Activated CD4-positive, alpha-beta memory T cell treated with anti-CD3 and anti-CD28 coated beads, Interleukin-2, amount 10 ng/mL, durations not matched to agents 7 days and 5 days (primary cell): ENCODE measurements around the gene CCNO. TPM values are rescaled to one million over a fixed set of nuclear protein-coding genes. Genes with fewer than 3 reads are reported as not detected.

Experiments used
- CTCF ChIA-PET: fragments of 350-600 bp; sonication (Branson Sonifier 250); formaldehyde crosslinking; loops from one replicate; lab custom pipeline; 2021; ENCODE audit warnings: antibody characterized with exemption, inconsistent platforms; lab: Charles Lee
- POLR2A ChIA-PET: fragments of 350-600 bp; sonication (Branson Sonifier 250); formaldehyde crosslinking; loops from one replicate; lab custom pipeline; 2021; ENCODE audit warnings: antibody characterized with exemption; lab: Charles Lee
- DNase-seq: peaks from one replicate; pipeline ENCODE4 v3.0.0-alpha.2; 2020
- H3K27ac Mint-ChIP-seq: one replicate; pipeline ENCODE4 v1.8.0; 2021; ENCODE audit warnings: mild to moderate bottlenecking, mixed read lengths
- H3K27me3 Mint-ChIP-seq: one replicate; pipeline ENCODE4 v1.8.0; 2021; ENCODE audit warnings: mixed read lengths
- H3K36me3 Mint-ChIP-seq: one replicate; pipeline ENCODE4 v1.8.0; 2021; ENCODE audit warnings: low read depth, mixed read lengths
- H3K4me1 Mint-ChIP-seq: one replicate; pipeline ENCODE4 v1.8.0; 2021; ENCODE audit warnings: mixed read lengths
- H3K4me3 Mint-ChIP-seq: one replicate; pipeline ENCODE4 v1.8.0; 2021; ENCODE audit warnings: mild to moderate bottlenecking, mixed read lengths
- H3K9me3 Mint-ChIP-seq: one replicate; pipeline ENCODE4 v1.8.0; 2021; ENCODE audit warnings: mixed read lengths
- total RNA-seq, 2 experiments: library from RNA; stranded (reverse); gene quantifications; one replicate each; pipeline ENCODE4 v1.2.3, GENCODE V29; 2021

The CCNO gene
- total RNA-seq, 2 experiments from 2014 or later = 0.15 TPM; not detected in 1

- peaks cover 8% of the 10 kb centered on the region for H3K36me3 Mint-ChIP-seq
- H3K9me3 Mint-ChIP-seq = no peaks in the 10 kb centered on the region
- no peak overlapping the region for H3K27ac Mint-ChIP-seq
- H3K4me1 Mint-ChIP-seq = peaks cover 30% of the 10 kb centered on the region
- peak overlapping the region; percentile 58 for H3K4me3 Mint-ChIP-seq
- no peak for DNase-seq
- POLR2A ChIA-PET = interaction anchor here (2.1 kb wide), 1 partner anchor 9 kb away, joined by 5 read pairs; no protein-coding TSS in a partner anchor
- CTCF ChIA-PET = interaction anchor here (0.6 to 1.0 kb wide), 2 partner anchors 11 to 44 kb away, joined by 3 to 4 read pairs; no protein-coding TSS in a partner anchor
- peaks cover 78% of the 10 kb centered on the region for H3K27me3 Mint-ChIP-seq
These were observed 12.8 kb downstream of the CCNO start for GRCh38 chr5:55220433-55221185.

GRCh38 chr5:55219770-55220169 lies 13.6 kb downstream of the CCNO start:
- peaks cover 29% of the 10 kb centered on the region for H3K4me1 Mint-ChIP-seq
- H3K4me3 Mint-ChIP-seq = no peak overlapping the region
- H3K27me3 Mint-ChIP-seq = peaks cover 73% of the 10 kb centered on the region
- H3K36me3 Mint-ChIP-seq = peaks cover 8% of the 10 kb centered on the region
- CTCF ChIA-PET = interaction anchor here (0.6 to 1.0 kb wide), 2 partner anchors 12 to 43 kb away, joined by 3 to 4 read pairs; no protein-coding TSS in a partner anchor
- H3K9me3 Mint-ChIP-seq = no peaks in the 10 kb centered on the region
- POLR2A ChIA-PET = no interaction called here
- no peak overlapping the region for H3K27ac Mint-ChIP-seq
- no peak for DNase-seq

GRCh38 chr5:55218967-55219366 lies 14.4 kb downstream of the CCNO start:
- Mint-ChIP-seq H3K9me3 (no peaks in the 10 kb centered on the region), H3K27me3 (peaks cover 65% of the 10 kb centered on the region), H3K27ac (no peak overlapping the region), H3K4me1 (peaks cover 28% of the 10 kb centered on the region), H3K4me3 (no peak overlapping the region), H3K36me3 (peaks cover 8% of the 10 kb centered on the region)
- DNase-seq = no peak
- ChIA-PET CTCF (interaction anchor here (1.0 kb wide), 1 partner anchor 12 kb away, joined by 4 read pairs; no protein-coding TSS in a partner anchor), POLR2A (interaction anchor here (1.0 kb wide), 1 partner anchor 16 kb away, joined by 3 read pairs; no protein-coding TSS in a partner anchor)

- DNase-seq = no peak
- Mint-ChIP-seq H3K27ac (no peak overlapping the region), H3K4me1 (no peaks in the 10 kb centered on the region), H3K27me3 (peaks cover 10% of the 10 kb centered on the region), H3K36me3 (no peaks in the 10 kb centered on the region), H3K4me3 (no peak overlapping the region), H3K9me3 (no peaks in the 10 kb centered on the region)
- ChIA-PET CTCF (interaction anchor here (0.8 to 1.9 kb wide), 3 partner anchors 22 to 35 kb away, joined by 3 to 4 read pairs (median 4); no protein-coding TSS in a partner anchor), POLR2A (no interaction called here)
These were observed 22.1 kb downstream of the CCNO start for GRCh38 chr5:55211184-55211874.

- no peaks in the 10 kb centered on the region for H3K4me1 Mint-ChIP-seq
- ChIA-PET CTCF (no interaction called here), POLR2A (no interaction called here)
- no peak overlapping the region for H3K4me3 Mint-ChIP-seq
- H3K27me3 Mint-ChIP-seq = peaks cover 36% of the 10 kb centered on the region
- DNase-seq = no peak
- no peaks in the 10 kb centered on the region for H3K36me3 Mint-ChIP-seq
- no peak overlapping the region for H3K27ac Mint-ChIP-seq
- H3K9me3 Mint-ChIP-seq = no peaks in the 10 kb centered on the region
These were observed 28.4 kb downstream of the CCNO start for GRCh38 chr5:55205001-55205400.

GRCh38 chr5:55191165-55191564 lies 42.2 kb downstream of the CCNO start:
- ChIA-PET POLR2A (no interaction called here), CTCF (no interaction called here)
- DNase-seq = no peak
- no peaks in the 10 kb centered on the region for H3K4me1 Mint-ChIP-seq
- H3K36me3 Mint-ChIP-seq = no peaks in the 10 kb centered on the region
- H3K9me3 Mint-ChIP-seq = no peaks in the 10 kb centered on the region
- H3K4me3 Mint-ChIP-seq = no peak overlapping the region
- H3K27ac Mint-ChIP-seq = no peak overlapping the region
- H3K27me3 Mint-ChIP-seq = peaks cover 53% of the 10 kb centered on the region

- CTCF ChIA-PET = interaction anchor here (0.9 to 1.2 kb wide), 2 partner anchors 13 to 22 kb away, joined by 3 to 6 read pairs; no protein-coding TSS in a partner anchor
These were observed 44.5 kb downstream of the CCNO start for GRCh38 chr5:55188656-55189540.

GRCh38 chr5:55187370-55187769 lies 46.0 kb downstream of the CCNO start:
- H3K27ac Mint-ChIP-seq = no peak overlapping the region
- no peaks in the 10 kb centered on the region for H3K4me1 Mint-ChIP-seq
- no peak for DNase-seq
- POLR2A ChIA-PET = no interaction called here
- no peaks in the 10 kb centered on the region for H3K36me3 Mint-ChIP-seq
- H3K9me3 Mint-ChIP-seq = no peaks in the 10 kb centered on the region
- peaks cover 56% of the 10 kb centered on the region for H3K27me3 Mint-ChIP-seq
- CTCF ChIA-PET = interaction anchor here (1.1 kb wide), 1 partner anchor 23 kb away, joined by 4 read pairs; no protein-coding TSS in a partner anchor
- H3K4me3 Mint-ChIP-seq = no peak overlapping the region

More at GRCh38 chr5:55188656-55189540, 44.5 kb downstream of the CCNO start:
- Mint-ChIP-seq H3K36me3 (no peaks in the 10 kb centered on the region), H3K27me3 (peaks cover 58% of the 10 kb centered on the region), H3K27ac (no peak overlapping the region), H3K4me3 (no peak overlapping the region), H3K4me1 (no peaks in the 10 kb centered on the region), H3K9me3 (no peaks in the 10 kb centered on the region)
- DNase-seq = no peak
- POLR2A ChIA-PET = no interaction called here

Other genes with a start within 250 kb of the CCNO start
- under 1 TPM; 0.76 to 0.83 TPM for gene ESM1, start 248.0 kb downstream of the CCNO start, total RNA-seq
- 10 to 100 TPM; 14.5 to 14.7 TPM for gene GZMK, start 209.4 kb downstream of the CCNO start, total RNA-seq
- gene GZMA, start 131.0 kb downstream of the CCNO start, total RNA-seq = 1,000 to 10,000 TPM; 1,058 to 1,099 TPM
- gene GPX8, start 73.4 kb downstream of the CCNO start, total RNA-seq = not detected
- under 1 TPM; 0.13 to 0.18 TPM for gene CDC20B, start 60.4 kb downstream of the CCNO start, total RNA-seq
- not detected for gene MCIDAS, start 6.3 kb downstream of the CCNO start, total RNA-seq
- gene DHX29, start 74.1 kb upstream of the CCNO start, total RNA-seq = 10 to 100 TPM; 13.0 to 15.5 TPM
- gene MTREX, start 74.4 kb upstream of the CCNO start, total RNA-seq = 10 to 100 TPM; 69.7 to 71.4 TPM